Transverse colon (tissue), 4 donors: ENCODE data around the gene FAIM2. TPM values are rescaled to one million over a fixed set of nuclear protein-coding genes. Genes with fewer than 3 reads are reported as not detected.

Experiments used
- DNase-seq: peaks from one replicate; pipeline ENCODE4 v3.0.0-alpha.2; 2019
- H3K27ac ChIP-seq, 4 donors: fragments of 200-600 bp; sonication (generic); 2 replicates each; pipeline ENCODE4 v1.5.1; 2016 to 2018; ENCODE audit warnings: inconsistent platforms in 4 of 4
- H3K27me3 ChIP-seq: fragments of 200-600 bp; sonication (generic); 2 replicates; pipeline ENCODE4 v1.5.1; 2017; ENCODE audit warnings: inconsistent platforms
- H3K36me3 ChIP-seq, 4 donors: fragments of 200-600 bp; sonication (generic); 2 replicates each; pipeline ENCODE4 v1.5.1; 2017 to 2019; ENCODE audit warnings: inconsistent platforms in 4 of 4
- H3K4me1 ChIP-seq, 4 donors: fragments of 200-600 bp; sonication (generic); 2 replicates each; pipeline ENCODE4 v1.5.1; 2017 to 2020; ENCODE audit warnings: inconsistent platforms in 4 of 4
- H3K4me3 ChIP-seq, 4 donors: fragments of 200-600 bp; sonication (generic); 1 replicate in 1 of 4; 2 replicates in 3 of 4; pipeline versions ENCODE4 v1.5.1 to v1.6.1; 2017 to 2019; ENCODE audit warnings: inconsistent platforms in 4 of 4
- H3K9me3 ChIP-seq, 2 donors: fragments of 200-600 bp; sonication (generic); 2 replicates each; pipeline ENCODE4 v1.5.1; 2017 to 2019; ENCODE audit warnings: inconsistent platforms in 2 of 2
- EP300 ChIP-seq: sonication (generic); formaldehyde crosslinking; IDR thresholded peaks from one replicate; pipeline ENCODE4 v1.6.1; 2017; ENCODE audit warnings: antibody characterized with exemption, low read depth
- POLR2A ChIP-seq: fragments of 450-650 bp; IDR thresholded peaks from one replicate; pipeline ENCODE4 v1.6.1; 2016; ENCODE audit warnings: antibody characterized with exemption, mild to moderate bottlenecking, moderate library complexity
- POLR2AphosphoS5 ChIP-seq, 3 donors: sonication (generic); formaldehyde crosslinking; IDR thresholded peaks; one replicate each; pipeline ENCODE4 v1.6.1; 2016; ENCODE audit warnings: antibody characterized with exemption in 3 of 3
- WGBS, 2 donors: methylation state at CpG; one replicate each; pipeline ENCODE4 v1.1.5; 2018; ENCODE audit warnings: low coverage in 1 of 2; 5-methylcytosine and 5-hydroxymethylcytosine counted together
- in situ Hi-C, 4 donors: fragments of 200-750 bp; cut with MboI; loops; one replicate each; pipeline versions ENCODE4 v1.15.0 to v1.15.1; 2017; ENCODE audit warnings: low sequenced_read_pairs in 3 of 4, low pct_ligation_motif_present in 1 of 4, low pct_unique_long_range_greater_than_20kb in 1 of 4
- intact Hi-C: fragments of 100-400 bp; cut with DNase I; formaldehyde crosslinking; loops from one replicate; pipeline ENCODE4 v1.15.1; 2023; ENCODE audit warnings: low total_unique reads
- total RNA-seq, 4 donors: library from RNA; depleted of rRNA; stranded (reverse); fragments of >200 nt; gene quantifications; one replicate each; pipeline ENCODE4 v1.1.0, GENCODE V29; 2016
- TF ChIP-seq, protein P1 (sequence below), 5 experiments: fragments of 200-600 bp in 3 of 5; fragments of 450-650 bp in 2 of 5; sonication (generic) in 3 of 5; IDR thresholded peaks; 1 replicate in 2 of 5; 2 replicates in 3 of 5; pipeline ENCODE4 v1.5.1; 2016 to 2017; ENCODE audit warnings: antibody characterized with exemption in 5 of 5, inconsistent platforms in 3 of 5, mild to moderate bottlenecking in 2 of 5, moderate library complexity in 1 of 5

FAIM2 gene
- total RNA-seq, 4 donors from 2014 or later = 1.5 to 2.8 (median 2.5) TPM

DNA sequence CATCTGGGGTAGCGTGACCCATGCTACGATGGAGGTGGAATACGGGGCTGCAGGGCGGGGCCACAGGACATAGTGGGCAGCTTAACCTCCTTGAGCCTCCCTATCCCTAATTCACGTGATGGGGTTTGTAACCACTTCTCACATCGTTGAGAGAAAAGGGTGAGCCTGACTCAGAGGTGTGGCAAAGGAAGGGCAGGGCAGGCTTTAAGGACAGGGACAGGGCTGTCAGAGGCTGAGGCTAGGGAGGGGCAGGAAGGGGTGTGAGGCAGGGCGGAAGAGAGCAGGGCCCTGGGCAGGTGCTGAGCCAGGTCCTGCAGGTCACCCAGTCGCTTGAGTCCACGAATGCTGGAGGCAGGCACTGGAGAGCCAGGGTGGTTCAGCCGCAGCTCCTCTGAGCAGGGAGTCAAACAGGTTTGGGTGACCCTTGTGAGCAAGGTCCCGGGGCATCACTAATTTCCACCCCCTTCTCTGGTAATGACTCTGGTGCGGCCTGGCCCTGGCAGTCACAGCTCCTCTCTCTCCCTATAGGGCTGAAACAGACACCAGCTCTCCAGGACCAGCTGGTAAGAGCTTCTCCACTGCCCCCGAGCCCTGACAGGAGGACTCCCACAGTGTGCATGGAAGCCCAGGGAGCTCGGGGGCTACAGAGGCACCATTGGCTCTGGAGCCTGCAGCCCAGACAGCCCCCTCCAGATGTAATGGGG, 39.4 kb upstream of the FAIM2 start:
- peaks cover 0 to 17% (median 10%) of the 10 kb centered on the region in 4 donors for H3K4me1 ChIP-seq
- TF ChIP-seq, protein P1, sequence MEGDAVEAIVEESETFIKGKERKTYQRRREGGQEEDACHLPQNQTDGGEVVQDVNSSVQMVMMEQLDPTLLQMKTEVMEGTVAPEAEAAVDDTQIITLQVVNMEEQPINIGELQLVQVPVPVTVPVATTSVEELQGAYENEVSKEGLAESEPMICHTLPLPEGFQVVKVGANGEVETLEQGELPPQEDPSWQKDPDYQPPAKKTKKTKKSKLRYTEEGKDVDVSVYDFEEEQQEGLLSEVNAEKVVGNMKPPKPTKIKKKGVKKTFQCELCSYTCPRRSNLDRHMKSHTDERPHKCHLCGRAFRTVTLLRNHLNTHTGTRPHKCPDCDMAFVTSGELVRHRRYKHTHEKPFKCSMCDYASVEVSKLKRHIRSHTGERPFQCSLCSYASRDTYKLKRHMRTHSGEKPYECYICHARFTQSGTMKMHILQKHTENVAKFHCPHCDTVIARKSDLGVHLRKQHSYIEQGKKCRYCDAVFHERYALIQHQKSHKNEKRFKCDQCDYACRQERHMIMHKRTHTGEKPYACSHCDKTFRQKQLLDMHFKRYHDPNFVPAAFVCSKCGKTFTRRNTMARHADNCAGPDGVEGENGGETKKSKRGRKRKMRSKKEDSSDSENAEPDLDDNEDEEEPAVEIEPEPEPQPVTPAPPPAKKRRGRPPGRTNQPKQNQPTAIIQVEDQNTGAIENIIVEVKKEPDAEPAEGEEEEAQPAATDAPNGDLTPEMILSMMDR (IDR thresholded peaks at IDR 0.05) = no peak
- TF ChIP-seq POLR2A (no peak), EP300 (no peak), POLR2AphosphoS5 (IDR thresholded peaks at IDR 0.05) (no peak)
- in situ Hi-C loops (no loop called here), intact Hi-C loops (no loop called here)
- no peak overlapping the region for H3K4me3 ChIP-seq
- DNase-seq = peak; percentile 73
- no peaks in the 10 kb centered on the region for H3K9me3 ChIP-seq
- H3K27ac ChIP-seq = peak overlapping the region in 1 of 4 donors; percentile 23
- no peaks in the 10 kb centered on the region for H3K36me3 ChIP-seq
- 47 to 48% methylated on average over 3 to 14 of the region's 14 CpGs for WGBS, 2 donors
- no peaks in the 10 kb centered on the region for H3K27me3 ChIP-seq

DNA sequence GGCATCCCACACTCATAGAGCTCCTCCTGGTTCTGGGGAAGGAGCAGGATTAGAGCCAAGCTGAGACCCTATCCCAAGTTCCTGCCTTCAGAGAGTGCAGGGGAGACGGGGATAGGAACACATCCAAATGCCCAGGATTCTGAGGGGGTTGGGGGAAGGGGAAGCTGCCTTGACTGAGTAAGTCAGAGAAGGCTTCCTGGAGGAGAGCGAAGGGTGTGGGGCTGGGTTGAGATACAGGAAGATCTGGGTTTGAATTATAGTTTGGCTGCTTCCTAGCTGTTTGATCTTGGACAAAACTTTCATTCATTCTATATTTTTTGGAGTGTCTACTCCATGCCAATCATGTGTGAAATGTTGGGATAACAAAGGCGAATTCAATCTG, 38.8 kb upstream of the FAIM2 start:
- TF ChIP-seq, protein P1 (IDR thresholded peaks at IDR 0.05) = no peak
- TF ChIP-seq POLR2A (no peak), POLR2AphosphoS5 (IDR thresholded peaks at IDR 0.05) (no peak), EP300 (no peak)
- DNase-seq = no peak
- WGBS, 2 donors = 87 to 92% methylated on average over 3 of the region's 3 CpGs
- intact Hi-C loops = no loop called here
- in situ Hi-C loops = no loop called here
- no peaks in the 10 kb centered on the region for H3K9me3 ChIP-seq
- H3K4me3 ChIP-seq = no peak overlapping the region
- H3K36me3 ChIP-seq = no peaks in the 10 kb centered on the region
- no peak overlapping the region for H3K27ac ChIP-seq
- no peaks in the 10 kb centered on the region for H3K27me3 ChIP-seq
- peaks cover 0 to 17% (median 10%) of the 10 kb centered on the region in 4 donors for H3K4me1 ChIP-seq

DNA sequence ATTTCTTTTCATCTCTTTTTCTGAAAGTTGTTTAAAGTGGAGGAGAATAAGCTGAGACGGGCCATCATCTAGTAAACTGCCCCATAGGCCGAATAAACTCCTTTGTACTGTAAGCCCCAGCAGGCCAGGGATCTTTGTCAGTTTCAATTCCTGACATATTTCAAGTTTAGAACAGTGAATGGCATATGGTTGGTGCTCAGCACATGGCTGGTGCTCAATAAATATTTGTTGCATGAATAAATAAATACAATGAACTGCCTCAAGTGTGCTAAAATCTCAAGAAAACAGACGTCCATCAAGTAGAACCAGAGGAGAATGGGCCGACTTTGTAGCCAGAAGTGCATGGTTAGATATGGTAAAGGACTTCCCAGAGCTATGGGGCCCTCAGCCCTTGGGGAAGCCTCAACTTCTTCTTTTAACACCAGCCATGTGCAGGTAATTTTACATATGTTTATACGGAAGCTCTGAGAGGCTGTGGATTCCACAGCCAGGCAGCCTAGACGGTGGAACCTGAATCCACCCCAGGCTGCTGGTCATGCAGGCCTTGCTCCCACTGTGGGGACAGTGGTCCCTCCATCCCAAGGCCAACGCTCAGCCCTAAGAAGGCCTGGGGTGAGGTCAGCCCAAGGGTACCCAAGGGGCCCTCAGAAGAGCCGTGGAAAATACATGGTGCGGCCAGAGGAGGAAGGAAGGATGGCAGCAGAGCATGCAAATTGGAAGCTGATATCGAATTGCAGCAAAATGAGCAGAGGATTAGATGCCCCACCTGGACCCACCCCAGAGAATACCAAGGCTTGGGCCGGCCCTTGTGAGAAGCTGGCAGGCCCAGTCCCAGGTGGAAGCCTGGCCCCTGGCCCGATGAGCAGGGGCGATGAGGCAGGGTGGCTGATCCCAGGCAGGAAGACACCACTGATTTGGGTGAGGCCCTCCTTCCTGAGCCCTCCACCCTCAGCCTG, 38.1 kb upstream of the FAIM2 start:
- in situ Hi-C loops = no loop called here
- no peak for DNase-seq
- H3K27ac ChIP-seq = no peak overlapping the region
- intact Hi-C loops = no loop called here
- H3K27me3 ChIP-seq = no peaks in the 10 kb centered on the region
- H3K4me3 ChIP-seq = no peak overlapping the region
- H3K36me3 ChIP-seq = no peaks in the 10 kb centered on the region
- WGBS, 2 donors = 68 to 81% methylated on average over 5 to 13 of the region's 13 CpGs
- no peaks in the 10 kb centered on the region for H3K9me3 ChIP-seq
- no peak for TF ChIP-seq POLR2A
- TF ChIP-seq, protein P1 (IDR thresholded peaks at IDR 0.05) = no peak
- TF ChIP-seq POLR2AphosphoS5 (IDR thresholded peaks at IDR 0.05) = no peak
- TF ChIP-seq EP300 = no peak
- H3K4me1 ChIP-seq = peaks cover 0 to 17% (median 10%) of the 10 kb centered on the region in 4 donors

DNA sequence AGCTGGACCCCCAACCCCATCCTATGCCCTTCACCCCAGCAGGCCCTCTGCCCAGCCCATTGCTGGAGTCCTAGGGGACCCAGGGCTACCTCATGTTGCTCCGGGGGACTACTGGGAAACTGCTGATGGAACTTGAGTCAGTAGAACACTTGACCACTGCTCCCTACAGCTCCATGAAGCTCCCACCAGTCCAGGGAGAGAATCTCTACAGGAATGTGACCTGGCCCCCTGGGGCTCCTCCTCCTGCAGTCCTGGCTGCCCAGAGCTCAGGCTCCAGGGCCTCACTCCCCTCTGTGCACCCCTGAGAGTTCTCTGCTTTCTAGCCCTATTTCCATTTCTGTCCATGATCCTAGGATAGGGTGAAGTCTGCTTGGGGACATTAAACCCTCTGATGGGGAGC, 36.0 kb upstream of the FAIM2 start:
- TF ChIP-seq POLR2AphosphoS5 (IDR thresholded peaks at IDR 0.05) = no peak
- no peak for TF ChIP-seq POLR2A
- no peak for TF ChIP-seq EP300
- TF ChIP-seq, protein P1 (IDR thresholded peaks at IDR 0.05) = no peak
- intact Hi-C loops (no loop called here), in situ Hi-C loops (no loop called here)
- 86% methylated on average over 1 of the region's 1 CpG; no CpG with 5 or more reads in 1 of the 2 donors for WGBS, 2 donors
- Histone ChIP-seq H3K27ac (no peak overlapping the region), H3K4me1 (peaks cover 0 to 4% (median 0%) of the 10 kb centered on the region in 4 donors), H3K9me3 (no peaks in the 10 kb centered on the region), H3K36me3 (no peaks in the 10 kb centered on the region), H3K27me3 (no peaks in the 10 kb centered on the region), H3K4me3 (no peak overlapping the region)
- no peak for DNase-seq
